ENCODE results near the gene ZNF185.

DNA sequence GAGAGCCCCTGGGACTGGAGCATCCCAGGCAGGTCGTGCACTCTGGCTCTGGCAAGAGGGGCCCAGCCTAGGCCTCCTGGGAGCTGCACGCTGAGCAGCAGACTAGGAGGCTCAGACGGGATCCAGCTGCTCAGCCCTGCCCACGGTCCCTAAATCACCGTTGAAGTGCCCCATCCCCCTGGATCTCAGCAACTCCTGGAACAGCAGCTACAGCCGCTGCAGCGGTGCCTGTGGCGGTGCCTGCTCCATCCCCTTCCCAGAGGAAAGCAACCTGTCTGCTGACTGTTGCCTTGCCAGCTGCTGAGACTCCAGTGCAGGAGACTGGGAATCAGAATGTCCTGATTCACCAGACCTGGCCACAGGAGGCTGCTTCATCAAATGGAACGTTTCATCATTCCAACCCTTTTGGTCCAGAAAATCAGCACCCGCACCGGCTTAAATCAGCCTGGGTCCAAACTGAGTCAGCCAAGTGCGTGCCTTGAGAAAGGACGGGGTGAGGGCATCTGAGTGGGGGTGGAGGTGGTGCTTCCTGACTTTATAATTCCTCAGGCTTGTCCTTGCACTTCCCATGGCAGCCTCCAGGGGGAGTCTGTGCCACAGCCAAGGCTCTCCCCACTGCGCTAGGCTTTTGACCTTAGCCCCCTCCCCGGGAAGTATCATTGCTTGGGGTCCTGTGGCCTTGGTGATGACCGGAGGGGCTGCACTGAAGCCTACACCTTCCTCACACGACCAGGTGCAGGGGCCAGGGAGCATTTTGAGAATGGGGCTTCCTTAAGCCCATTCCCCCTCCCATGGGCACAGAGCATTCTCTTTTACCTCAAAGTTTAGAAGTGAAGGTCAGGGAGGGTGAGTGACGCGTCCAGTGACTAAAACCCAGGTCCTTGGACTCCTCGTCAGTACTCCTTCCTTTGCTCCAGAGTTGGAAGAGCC lies 6.5 kb downstream of the ZNF185 start:
- TF ChIP-seq EZH2phosphoT487 (IDR thresholded peaks at IDR 0.05; ENCODE audit: insufficient read depth, low read depth) (no peak), EZH2 (IDR thresholded peaks at IDR 0.05; ENCODE audit: insufficient read depth, poor library complexity, severe bottlenecking) (no peak)
